HL-60/S4 treated with phorbol 12-myristate 13-acetate at 8.2 ng/mL for 4 days and 3 days (cell line): Measurements from ENCODE around the gene MARK3.

Source experiments
- in situ Hi-C: fragments of 300-500 bp; cut with MboI; formaldehyde crosslinking; loops from 2 replicates; pipeline ENCODE4 v1.15.0; 2022; ENCODE audit warnings: low sequenced_read_pairs

The MARK3 gene

GRCh38 chr14:103432627-103433026 lies 47.4 kb downstream of the MARK3 start:
- in situ Hi-C loops, result no loop called here

GRCh38 chr14:103433916-103434563 lies 48.8 kb downstream of the MARK3 start:
- in situ Hi-C loops, result no loop called here

GRCh38 chr14:103434868-103435442 lies 49.7 kb downstream of the MARK3 start:
- in situ Hi-C loops, result no loop called here

- in situ Hi-C loops, result no loop called here
Measured at GRCh38 chr14:103436533-103436932, 51.3 kb downstream of the MARK3 start.

- in situ Hi-C loops, result no loop called here
Measured at GRCh38 chr14:103442288-103442687, 57.1 kb downstream of the MARK3 start.

- in situ Hi-C loops, result no loop called here
Measured at GRCh38 chr14:103443111-103443510, 57.9 kb downstream of the MARK3 start.

- in situ Hi-C loops, result no loop called here
Measured at GRCh38 chr14:103444837-103445524, 59.8 kb downstream of the MARK3 start.

- in situ Hi-C loops, result no loop called here
Measured at GRCh38 chr14:103445806-103446205, 60.6 kb downstream of the MARK3 start.

- in situ Hi-C loops, result no loop called here
Measured at GRCh38 chr14:103448097-103448496, 62.9 kb downstream of the MARK3 start.

GRCh38 chr14:103449634-103450161 lies 64.5 kb downstream of the MARK3 start:
- in situ Hi-C loops, result no loop called here

- in situ Hi-C loops, result no loop called here
Measured at GRCh38 chr14:103450416-103450815, 65.2 kb downstream of the MARK3 start.

GRCh38 chr14:103451401-103451800 lies 66.2 kb downstream of the MARK3 start:
- in situ Hi-C loops, result no loop called here

- in situ Hi-C loops, result no loop called here
Measured at GRCh38 chr14:103453791-103454190, 68.6 kb downstream of the MARK3 start.

GRCh38 chr14:103456167-103456835 lies 71.1 kb downstream of the MARK3 start:
- in situ Hi-C loops, result no loop called here

- in situ Hi-C loops, result no loop called here
Measured at GRCh38 chr14:103460415-103460814, 75.2 kb downstream of the MARK3 start.

GRCh38 chr14:103463149-103463548 lies 77.9 kb downstream of the MARK3 start:
- in situ Hi-C loops, result no loop called here

- in situ Hi-C loops, result no loop called here
Measured at GRCh38 chr14:103463851-103464250, 78.6 kb downstream of the MARK3 start.

GRCh38 chr14:103472939-103473338 lies 87.7 kb downstream of the MARK3 start:
- in situ Hi-C loops, result no loop called here

GRCh38 chr14:103474893-103475292 lies 89.7 kb downstream of the MARK3 start:
- in situ Hi-C loops, result no loop called here

GRCh38 chr14:103476065-103476464 lies 90.8 kb downstream of the MARK3 start:
- in situ Hi-C loops, result no loop called here

GRCh38 chr14:103476631-103477030 lies 91.4 kb downstream of the MARK3 start:
- in situ Hi-C loops, result no loop called here
